Ovary (tissue), 9 donors: ENCODE data around the gene ANKRD39. TPM values are rescaled to one million over a fixed set of nuclear protein-coding genes. Genes with fewer than 3 reads are reported as not detected.

Experiments
- DNase-seq, 5 donors: peaks; one replicate each; pipeline ENCODE4 v3.0.0-alpha.2; 2019 to 2020
- H3K27ac ChIP-seq, 2 donors: fragments of 200-600 bp; one replicate each; pipeline versions ENCODE4 v1.5.1 to v1.8.0; 2019 to 2022
- H3K27me3 ChIP-seq: fragments of 200-600 bp; one replicate; pipeline ENCODE4 v1.8.0; 2022
- H3K36me3 ChIP-seq: fragments of 200-600 bp; sonication (generic); one replicate; pipeline ENCODE4 v1.5.1; 2019
- H3K4me1 ChIP-seq: one replicate; pipeline ENCODE4 v1.8.1; 2013; ENCODE audit warnings: mild to moderate bottlenecking, moderate library complexity; ENCODE audit not compliant: insufficient read depth
- H3K4me3 ChIP-seq: fragments of 200-600 bp; sonication (generic); one replicate; pipeline ENCODE4 v1.5.1; 2017
- H3K9me3 ChIP-seq, 2 donors: fragments of 200-600 bp in 1 of 2; sonication (generic) in 1 of 2; one replicate each; pipeline versions ENCODE4 v1.5.1 to v1.8.1; 2013 to 2019; ENCODE audit warnings: mild to moderate bottlenecking in 1 of 2, moderate library complexity in 1 of 2
- CTCF ChIP-seq, 3 donors: fragments of 450-650 bp in 2 of 3; fragments of 200-600 bp in 1 of 3; IDR thresholded peaks; one replicate each; pipeline versions ENCODE4 v1.5.1 to v1.8.0; 2016 to 2022; ENCODE audit warnings: antibody characterized with exemption in 3 of 3, mild to moderate bottlenecking in 1 of 3
- EP300 ChIP-seq: sonication (generic); formaldehyde crosslinking; IDR thresholded peaks from one replicate; pipeline ENCODE4 v1.6.1; 2017; ENCODE audit warnings: antibody characterized with exemption
- POLR2A ChIP-seq: fragments of 450-650 bp; IDR thresholded peaks from one replicate; pipeline ENCODE4 v1.6.1; 2017; ENCODE audit warnings: antibody characterized with exemption, mild to moderate bottlenecking, moderate library complexity
- WGBS, 3 donors: extraction: QIAGEN DNeasy Blood & Tissue Kit in 1 of 3; methylation state at CpG; one replicate each; pipeline versions ENCODE4 v1.1.5 to v1.1.7; 2013 to 2017; 5-methylcytosine and 5-hydroxymethylcytosine counted together
- intact Hi-C, 4 donors: fragments of 100-400 bp; cut with DNase I; formaldehyde crosslinking; loops; one replicate each; pipeline versions ENCODE4 v1.11.0 to v1.15.1; 2022 to 2023
- polyA plus RNA-seq, 2 donors: library from polyadenylated mRNA; stranded (reverse); fragments of 200-250 nt in 1 of 2; fragments of 350-450 nt in 1 of 2; fragmentation: Illumina TruSeq in 1 of 2; extraction: RNeasy Lipid Tissue Mini Kit (QIAGEN cat#74804) in 1 of 2; gene quantifications; one replicate each; pipeline ENCODE4 v1.2.3, GENCODE V29; 2013 to 2014
- total RNA-seq, 7 donors: library from RNA; depleted of rRNA in 2 of 7; stranded (reverse); fragments of >200 nt in 2 of 7; fragmentation: NEBNext Ultra II Directional in 3 of 7; extraction: Animal tissue kit (Norgen Biotek cat#: 25700) in 3 of 7; gene quantifications; one replicate each; pipeline versions ENCODE4 v1.1.0 to v1.2.4, GENCODE V29; 2016 to 2023
- donor health status: DM: no; HTN: no; CAD: no; lungs with moderate emphysema.
- donor health status: DM: no; HTN: no; CAD: no.
- donor health status: Bipolar disorder and iron deficiency.
- donor health status: DM: yes; HTN: yes; CAD: no.
- donor health status: DM: no; HTN: no; CAD: no.
- donor health status: DM: yes; HTN: yes; CAD: no.

The ANKRD39 gene
- total and polyA plus RNA-seq, 9 donors = 2.6 to 14.7 (median 12.7) TPM

DNA sequence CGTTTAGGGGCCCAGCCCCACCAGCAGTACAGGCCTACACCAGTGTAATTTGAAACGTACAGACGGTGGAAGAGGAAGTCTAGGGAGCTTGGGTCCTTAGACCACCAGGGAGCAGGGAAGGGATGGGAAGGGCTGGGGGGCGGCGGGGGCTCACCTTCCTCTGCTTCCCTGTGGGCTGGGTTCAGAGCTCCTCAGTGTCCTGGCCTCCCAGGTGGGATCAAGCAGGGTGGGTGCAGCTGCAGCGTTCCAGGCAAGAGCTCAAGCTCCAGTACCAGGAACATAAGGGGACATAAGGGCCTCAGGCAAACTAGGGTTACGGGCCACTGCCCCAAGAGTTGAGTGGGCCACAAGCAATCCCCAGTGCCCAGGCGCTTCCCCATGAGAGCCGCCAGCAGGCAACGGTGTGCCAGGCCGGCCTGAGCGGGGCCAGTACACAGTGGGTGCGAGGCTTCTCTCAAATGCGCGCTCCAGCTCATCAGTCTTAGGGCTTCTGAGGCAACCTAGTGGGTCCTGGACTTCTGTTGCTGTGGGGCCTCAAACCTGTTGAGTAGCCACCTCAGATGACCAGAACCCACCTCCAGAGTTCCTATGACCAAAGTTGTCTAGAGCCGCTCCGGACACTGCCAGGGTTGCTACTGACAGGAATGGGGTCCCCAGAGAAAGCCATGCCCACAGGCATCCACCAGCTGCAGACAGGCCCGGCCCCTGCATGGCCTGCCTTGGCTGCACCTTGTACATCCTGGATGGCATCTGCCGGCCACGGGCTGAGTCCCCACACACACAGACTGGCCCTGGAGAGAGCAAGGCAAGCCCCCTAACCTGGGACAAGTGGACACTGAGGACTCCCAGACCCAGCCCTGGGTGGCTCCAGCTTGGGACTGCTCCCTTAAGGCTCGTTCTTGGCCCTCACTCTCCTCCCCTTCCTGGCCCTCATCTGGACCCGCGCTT lies 19.2 kb downstream of the ANKRD39 start:
- 86 to 94% (median 90%) methylated on average over 21 to 23 of the region's 23 CpGs for WGBS, 3 donors
- intact Hi-C loops = no loop called here
- H3K36me3 ChIP-seq = no peaks in the 10 kb centered on the region
- no peaks in the 10 kb centered on the region for H3K27me3 ChIP-seq
- peak overlapping the region in 1 of 2 donors; percentile 13 for H3K27ac ChIP-seq
- no peak for DNase-seq
- H3K4me1 ChIP-seq = peaks cover 7% of the 10 kb centered on the region
- H3K9me3 ChIP-seq = no peaks in the 10 kb centered on the region
- no peak for TF ChIP-seq CTCF (IDR thresholded peaks at IDR 0.05)
- TF ChIP-seq EP300 = no peak
- TF ChIP-seq POLR2A = no peak
- H3K4me3 ChIP-seq = no peak overlapping the region

GRCh38 chr2:96837575-96837974 lies 20.2 kb downstream of the ANKRD39 start:
- Histone ChIP-seq H3K27ac (no peak overlapping the region), H3K4me1 (peaks cover 13% of the 10 kb centered on the region), H3K36me3 (no peaks in the 10 kb centered on the region), H3K9me3 (no peaks in the 10 kb centered on the region), H3K4me3 (no peak overlapping the region), H3K27me3 (no peaks in the 10 kb centered on the region)
- TF ChIP-seq EP300 = no peak
- no peak for TF ChIP-seq CTCF (IDR thresholded peaks at IDR 0.05)
- TF ChIP-seq POLR2A = no peak
- intact Hi-C loops = no loop called here
- 86 to 90% (median 90%) methylated on average over 9 of the region's 9 CpGs for WGBS, 3 donors
- no peak for DNase-seq

DNA sequence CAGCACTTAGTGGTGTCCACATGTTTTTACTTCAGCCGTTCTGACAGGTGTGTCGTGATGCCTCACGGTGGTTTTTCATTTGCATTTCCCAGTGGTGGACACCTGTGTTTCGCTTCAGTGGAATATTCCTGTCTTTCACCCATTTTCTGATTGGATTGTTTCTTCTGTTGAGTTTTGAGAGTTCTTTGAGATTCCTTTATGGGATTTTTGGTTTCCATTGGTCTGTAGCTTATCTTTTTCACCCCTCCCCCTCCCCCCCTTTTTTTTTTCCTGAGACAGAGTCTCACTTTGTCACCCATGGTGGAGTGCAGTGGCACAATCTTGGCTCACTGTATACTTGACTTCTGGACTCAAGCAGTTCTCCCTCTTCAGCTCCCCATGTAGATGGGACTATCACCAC lies 22.0 kb downstream of the ANKRD39 start:
- H3K4me3 ChIP-seq = no peak overlapping the region
- TF ChIP-seq EP300 = no peak
- TF ChIP-seq POLR2A = no peak
- no peak for TF ChIP-seq CTCF (IDR thresholded peaks at IDR 0.05)
- 82 to 96% (median 96%) methylated on average over 4 of the region's 4 CpGs for WGBS, 3 donors
- intact Hi-C loops = no loop called here
- H3K9me3 ChIP-seq = no peaks in the 10 kb centered on the region
- H3K27me3 ChIP-seq = no peaks in the 10 kb centered on the region
- H3K4me1 ChIP-seq = peaks cover 16% of the 10 kb centered on the region
- H3K27ac ChIP-seq = no peak overlapping the region
- no peak for DNase-seq
- no peaks in the 10 kb centered on the region for H3K36me3 ChIP-seq

DNA sequence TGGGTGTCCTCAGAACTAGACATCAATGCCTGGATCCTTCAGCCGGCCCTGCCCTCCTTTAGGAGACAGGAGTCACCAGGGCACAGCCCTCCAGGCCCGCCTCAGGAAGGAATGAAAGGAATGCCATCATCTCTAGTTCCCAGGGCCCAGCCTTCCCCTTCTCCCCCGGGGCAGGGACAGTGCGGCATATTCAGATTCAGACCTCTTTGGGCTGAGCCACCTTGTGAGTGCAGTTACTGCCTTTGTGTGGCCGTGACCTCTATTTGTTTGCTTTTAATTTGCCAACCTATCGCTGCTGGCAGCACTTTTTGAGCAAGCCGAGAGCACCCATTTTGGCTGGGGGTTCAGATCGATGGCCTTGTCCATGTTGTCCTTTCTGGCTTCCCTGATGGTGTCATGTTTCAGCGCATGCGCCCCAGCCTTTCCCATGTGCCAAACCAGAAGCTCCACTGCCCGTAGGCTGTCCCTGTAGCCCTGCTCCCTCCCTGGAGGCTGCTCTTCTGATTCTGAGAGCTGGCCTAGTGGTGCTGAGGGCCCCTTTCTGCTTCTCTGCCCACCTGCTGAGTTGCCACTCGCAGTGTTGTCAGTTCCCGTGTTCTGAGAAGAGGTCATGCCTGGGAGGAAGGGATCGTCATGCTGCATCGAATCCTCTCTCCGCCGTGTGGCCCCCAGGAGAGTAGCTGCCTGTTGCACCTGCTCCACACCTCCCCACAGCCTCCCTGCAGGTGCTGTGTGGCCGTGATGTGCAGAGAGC lies 24.9 kb downstream of the ANKRD39 start:
- Histone ChIP-seq H3K36me3 (no peaks in the 10 kb centered on the region), H3K9me3 (no peaks in the 10 kb centered on the region), H3K27me3 (no peaks in the 10 kb centered on the region), H3K4me3 (no peak overlapping the region), H3K27ac (peak overlapping the region in 1 of 2 donors; percentile 57), H3K4me1 (peaks cover 9% of the 10 kb centered on the region)
- WGBS, 3 donors = 14 to 27% (median 17%) methylated on average over 17 to 18 of the region's 18 CpGs
- intact Hi-C loops = no loop called here
- no peak for TF ChIP-seq POLR2A
- TF ChIP-seq EP300 = no peak
- no peak for TF ChIP-seq CTCF (IDR thresholded peaks at IDR 0.05)
- DNase-seq = peak; percentile 84 to 91 (median 90)
